B cell (primary cell): ENCODE measurements around the gene RALGAPB.

Experiments
- EZH2 ChIP-seq: IDR thresholded peaks from 2 replicates; pipeline ENCODE4 v1.6.1; 2012; ENCODE audit warnings: borderline replicate concordance, low read depth, mild to moderate bottlenecking, moderate library complexity, low read length; ENCODE audit not compliant: insufficient read depth, poor library complexity, severe bottlenecking
- TF ChIP-seq, protein P1 (sequence below): fragments of 200-600 bp; IDR thresholded peaks from one replicate; pipeline ENCODE4 v1.8.0; 2022; ENCODE audit warnings: antibody characterized with exemption, mild to moderate bottlenecking

GRCh38 chr20:38548356-38549083, 75.9 kb downstream of the RALGAPB start:
- TF ChIP-seq, protein P1, sequence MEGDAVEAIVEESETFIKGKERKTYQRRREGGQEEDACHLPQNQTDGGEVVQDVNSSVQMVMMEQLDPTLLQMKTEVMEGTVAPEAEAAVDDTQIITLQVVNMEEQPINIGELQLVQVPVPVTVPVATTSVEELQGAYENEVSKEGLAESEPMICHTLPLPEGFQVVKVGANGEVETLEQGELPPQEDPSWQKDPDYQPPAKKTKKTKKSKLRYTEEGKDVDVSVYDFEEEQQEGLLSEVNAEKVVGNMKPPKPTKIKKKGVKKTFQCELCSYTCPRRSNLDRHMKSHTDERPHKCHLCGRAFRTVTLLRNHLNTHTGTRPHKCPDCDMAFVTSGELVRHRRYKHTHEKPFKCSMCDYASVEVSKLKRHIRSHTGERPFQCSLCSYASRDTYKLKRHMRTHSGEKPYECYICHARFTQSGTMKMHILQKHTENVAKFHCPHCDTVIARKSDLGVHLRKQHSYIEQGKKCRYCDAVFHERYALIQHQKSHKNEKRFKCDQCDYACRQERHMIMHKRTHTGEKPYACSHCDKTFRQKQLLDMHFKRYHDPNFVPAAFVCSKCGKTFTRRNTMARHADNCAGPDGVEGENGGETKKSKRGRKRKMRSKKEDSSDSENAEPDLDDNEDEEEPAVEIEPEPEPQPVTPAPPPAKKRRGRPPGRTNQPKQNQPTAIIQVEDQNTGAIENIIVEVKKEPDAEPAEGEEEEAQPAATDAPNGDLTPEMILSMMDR = no peak
- TF ChIP-seq EZH2 = no peak
